OCI-LY1 (cell line): ENCODE results near the gene RNU6-9.

Experiments used
- EZH2 ChIP-seq: fragments of 200-600 bp; sonication (generic), shearing (Covaris generic); IDR thresholded peaks from 2 replicates; pipeline ENCODE4 v1.8.0; 2017; ENCODE audit warnings: borderline replicate concordance, mixed run types, mild to moderate bottlenecking, antibody characterized with exemption, low read length, moderate library complexity, mixed read lengths
- TF ChIP-seq, protein P1 (sequence below): fragments of 200-600 bp; sonication (generic), shearing (Covaris generic); IDR thresholded peaks from 2 replicates; pipeline ENCODE4 v1.5.1; 2017; ENCODE audit warnings: mild to moderate bottlenecking, antibody characterized with exemption, low read length, moderate library complexity, mixed read lengths

DNA sequence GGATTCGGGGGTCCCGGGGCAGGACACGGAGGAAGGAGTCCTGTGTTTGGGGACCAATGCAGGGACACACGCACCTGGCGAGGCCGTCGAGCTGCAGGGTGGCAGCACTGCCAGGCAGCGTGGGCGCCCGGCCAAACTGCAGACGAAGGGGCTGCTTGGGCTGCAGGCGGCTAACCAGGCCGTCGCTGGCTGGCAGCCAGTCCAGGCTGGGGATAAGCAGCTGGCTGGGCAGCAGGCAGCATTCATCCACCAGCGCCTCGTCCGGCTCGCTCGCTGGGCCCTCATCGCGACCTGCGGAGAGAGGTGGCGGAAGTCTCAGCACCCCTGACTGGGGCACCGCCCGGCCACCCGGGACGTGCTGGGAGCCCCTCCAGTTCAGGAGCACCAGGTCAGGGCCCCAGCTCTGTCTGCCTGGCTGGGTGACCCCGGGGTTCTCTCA lies 22.3 kb upstream of the RNU6-9 start:
- no peak for TF ChIP-seq EZH2
- TF ChIP-seq, protein P1, sequence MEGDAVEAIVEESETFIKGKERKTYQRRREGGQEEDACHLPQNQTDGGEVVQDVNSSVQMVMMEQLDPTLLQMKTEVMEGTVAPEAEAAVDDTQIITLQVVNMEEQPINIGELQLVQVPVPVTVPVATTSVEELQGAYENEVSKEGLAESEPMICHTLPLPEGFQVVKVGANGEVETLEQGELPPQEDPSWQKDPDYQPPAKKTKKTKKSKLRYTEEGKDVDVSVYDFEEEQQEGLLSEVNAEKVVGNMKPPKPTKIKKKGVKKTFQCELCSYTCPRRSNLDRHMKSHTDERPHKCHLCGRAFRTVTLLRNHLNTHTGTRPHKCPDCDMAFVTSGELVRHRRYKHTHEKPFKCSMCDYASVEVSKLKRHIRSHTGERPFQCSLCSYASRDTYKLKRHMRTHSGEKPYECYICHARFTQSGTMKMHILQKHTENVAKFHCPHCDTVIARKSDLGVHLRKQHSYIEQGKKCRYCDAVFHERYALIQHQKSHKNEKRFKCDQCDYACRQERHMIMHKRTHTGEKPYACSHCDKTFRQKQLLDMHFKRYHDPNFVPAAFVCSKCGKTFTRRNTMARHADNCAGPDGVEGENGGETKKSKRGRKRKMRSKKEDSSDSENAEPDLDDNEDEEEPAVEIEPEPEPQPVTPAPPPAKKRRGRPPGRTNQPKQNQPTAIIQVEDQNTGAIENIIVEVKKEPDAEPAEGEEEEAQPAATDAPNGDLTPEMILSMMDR, result no peak
